Lower leg skin (tissue), 3 donors: ENCODE data around the gene EHD1.

Source experiments
- CTCF ChIP-seq, 3 donors: fragments of 450-650 bp; IDR thresholded peaks; one replicate each; pipeline ENCODE4 v1.5.1; 2016; ENCODE audit warnings: antibody characterized with exemption in 3 of 3, mild to moderate bottlenecking in 3 of 3, moderate library complexity in 2 of 3
- POLR2A ChIP-seq, 2 donors: fragments of 450-650 bp; IDR thresholded peaks; one replicate each; pipeline ENCODE4 v1.6.1; 2016 to 2017; ENCODE audit warnings: antibody characterized with exemption in 2 of 2, mild to moderate bottlenecking in 1 of 2, moderate library complexity in 1 of 2

- TF ChIP-seq CTCF (IDR thresholded peaks at IDR 0.05) (no peak), POLR2A (IDR thresholded peaks at IDR 0.05) (no peak)
Observed at GRCh38 chr11:64863391-64864060, 14.9 kb downstream of the EHD1 start.
